GM18867 (cell line): ENCODE data around the gene FARS2.

Experiments
- ATAC-seq: cut with Tn5 transposase; IDR thresholded peaks from one replicate; pipeline ENCODE4 v1.9.1; 2021; ENCODE audit warnings: mild to moderate bottlenecking, moderate library complexity; ENCODE audit not compliant: unreplicated experiment

FARS2 gene

DNA sequence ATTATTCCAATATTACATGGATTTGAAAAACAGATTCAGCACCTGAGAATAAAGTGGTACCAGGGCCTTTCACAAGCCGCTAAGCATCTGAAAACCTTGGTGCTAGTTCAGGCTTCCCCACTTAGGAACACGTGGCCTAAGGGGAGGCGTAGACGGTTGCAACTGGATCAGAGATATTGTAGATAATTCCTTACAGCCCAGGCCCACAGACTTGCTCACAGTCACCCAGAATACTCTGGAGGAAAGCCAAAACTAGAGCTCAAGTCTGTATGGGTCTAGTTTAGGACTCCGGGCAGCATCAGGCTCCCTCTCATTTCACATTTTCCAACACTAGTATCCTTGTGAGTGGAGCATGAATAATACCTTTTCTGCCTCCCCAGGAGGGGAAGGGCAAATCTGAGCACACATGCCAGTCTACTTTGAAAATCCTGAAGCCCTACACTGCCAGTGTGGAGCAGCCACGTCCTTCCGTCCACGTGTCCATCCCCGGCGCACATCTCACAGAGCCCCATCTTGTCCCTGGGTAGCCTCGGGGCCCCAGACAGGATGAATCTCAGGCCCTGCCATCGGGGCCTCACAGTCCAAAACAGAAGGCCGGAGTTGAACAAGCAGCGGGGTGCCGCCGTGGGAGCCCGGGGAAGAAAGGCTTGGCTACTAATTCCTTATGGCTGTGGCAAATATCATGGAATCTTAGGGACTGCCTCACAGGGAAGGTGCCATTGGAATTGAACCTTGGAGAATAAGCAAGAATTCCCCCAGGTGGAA lies 446.1 kb downstream of the FARS2 start:
- no peak for ATAC-seq

DNA sequence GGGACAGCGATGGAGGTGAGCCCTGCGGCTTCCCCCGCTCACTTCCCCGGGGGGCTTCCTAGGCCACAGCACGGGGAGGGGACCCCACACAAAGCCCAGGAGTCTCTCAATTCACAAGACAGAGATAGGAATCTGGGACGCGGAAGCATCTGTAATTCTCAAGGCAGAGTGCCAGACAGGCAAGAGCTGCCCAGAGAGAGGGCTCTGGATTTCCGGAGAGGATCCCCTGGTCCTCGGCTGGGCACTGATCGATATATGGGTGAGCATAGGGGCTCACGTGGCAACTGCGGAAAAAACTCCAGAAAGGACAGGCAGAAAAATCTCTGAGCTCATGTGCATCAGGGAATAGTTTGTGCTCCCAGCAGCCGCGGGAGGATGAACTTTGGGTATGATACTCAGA lies 449.2 kb downstream of the FARS2 start:
- ATAC-seq = no peak

DNA sequence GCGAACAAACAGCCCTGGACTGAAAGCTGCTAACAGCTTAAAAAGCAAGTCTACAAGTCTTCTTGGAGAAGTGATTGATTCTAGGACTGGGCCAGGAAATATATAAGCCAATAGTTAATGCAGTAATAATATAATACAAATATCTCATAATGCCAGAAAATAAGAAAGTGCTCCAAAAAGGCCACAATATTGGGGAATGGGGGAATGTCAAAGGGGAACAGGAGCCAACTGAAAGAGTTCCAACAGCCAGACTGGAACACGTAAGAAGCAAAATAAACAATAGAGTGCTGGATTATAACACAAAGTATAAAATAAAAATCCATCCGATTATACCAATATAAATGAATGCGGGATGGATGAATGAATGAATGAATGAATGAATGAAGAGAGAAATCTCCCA lies 449.6 kb downstream of the FARS2 start:
- no peak for ATAC-seq

DNA sequence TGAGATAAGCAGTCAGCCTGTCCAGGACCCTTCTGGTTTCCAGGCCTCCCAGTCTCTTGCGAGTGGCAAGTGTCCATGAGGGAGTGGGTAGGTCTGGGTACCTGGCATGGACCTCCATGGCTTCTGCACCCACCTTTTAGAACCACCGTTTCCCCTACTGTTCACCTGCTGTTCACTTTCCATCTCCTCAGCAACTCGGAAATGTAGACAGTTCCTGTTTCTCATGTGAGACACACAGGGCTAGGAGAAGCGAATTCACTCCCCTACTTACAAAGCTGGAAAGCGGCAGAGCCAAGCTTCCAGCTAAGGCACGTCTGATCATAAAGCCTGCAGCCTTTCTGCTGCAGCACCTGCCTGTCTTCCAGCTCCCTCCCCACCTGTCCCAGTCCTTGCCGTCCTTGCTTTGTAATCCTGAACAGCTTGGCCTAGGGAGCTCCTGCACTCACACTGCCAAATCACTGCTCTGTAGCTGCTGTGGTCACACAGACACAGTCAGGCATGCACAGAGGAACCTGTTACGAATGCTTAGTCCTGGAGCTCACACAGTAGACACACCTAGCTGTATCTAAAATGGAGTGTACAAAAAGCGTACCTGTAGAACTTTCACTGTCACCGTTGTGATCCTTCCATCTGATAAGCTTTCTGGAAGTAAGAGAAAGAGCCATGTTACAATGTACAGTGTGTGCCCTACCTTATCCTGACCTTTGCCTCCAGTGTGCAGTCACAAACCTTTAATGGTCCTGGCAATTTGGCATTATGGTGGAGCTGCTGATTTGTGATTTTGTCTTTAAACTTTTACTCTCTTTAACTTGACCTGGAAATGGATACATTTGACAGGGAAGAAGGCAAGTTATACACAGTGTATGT lies 451.3 kb downstream of the FARS2 start:
- ATAC-seq = no peak

DNA sequence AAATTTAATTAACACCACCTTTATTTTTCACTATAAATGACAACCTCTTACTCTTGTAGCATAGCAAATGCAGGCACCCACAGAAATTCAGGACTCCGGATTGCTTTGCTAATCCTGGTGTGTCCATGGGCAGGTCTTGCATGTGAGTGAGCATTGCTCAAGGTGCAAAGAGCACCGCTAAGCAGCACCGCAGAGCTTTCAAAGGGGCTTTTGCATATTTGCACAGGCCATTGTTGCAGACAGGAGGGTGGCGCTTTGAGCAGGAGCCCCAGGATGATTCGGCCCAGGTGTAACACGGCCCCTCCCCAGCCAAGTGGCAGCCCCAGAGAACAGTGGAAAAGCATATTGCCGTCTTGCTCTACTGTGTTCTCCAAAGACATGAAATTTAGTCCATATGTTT lies 452.2 kb downstream of the FARS2 start:
- ATAC-seq = no peak

DNA sequence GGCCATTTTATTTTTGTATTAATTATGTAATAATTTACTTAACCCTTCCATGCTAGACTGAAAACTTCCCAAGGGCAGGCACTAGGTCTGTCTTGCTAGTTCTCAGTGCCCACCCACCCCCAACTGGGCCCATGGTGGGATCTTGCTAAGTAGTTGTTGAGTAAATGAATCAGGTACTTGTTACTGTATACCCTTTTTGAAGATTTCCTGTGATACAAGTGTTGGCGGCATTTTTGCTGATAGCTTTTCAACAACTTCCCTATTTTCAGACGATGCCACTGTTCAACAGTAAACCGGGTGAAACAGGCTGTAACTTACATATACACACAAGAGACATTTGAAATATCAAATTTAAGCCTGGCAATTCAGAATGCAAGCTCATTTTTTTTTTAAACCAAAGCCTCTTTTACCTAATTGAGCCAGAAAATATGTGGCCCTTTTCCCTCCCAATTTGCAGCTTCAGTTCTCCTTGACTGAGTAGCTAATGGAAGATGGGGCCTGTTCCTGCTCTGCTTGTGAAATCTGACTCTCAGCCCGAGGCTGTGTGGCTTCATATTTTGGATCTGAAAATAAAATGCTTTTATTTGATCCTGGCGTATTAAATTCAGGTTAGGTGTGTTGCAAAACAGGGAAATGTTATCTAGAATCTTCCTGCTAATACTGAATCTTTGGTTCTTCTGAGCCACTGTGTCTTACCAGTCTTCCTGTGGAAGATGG lies 457.1 kb downstream of the FARS2 start:
- no peak for ATAC-seq

DNA sequence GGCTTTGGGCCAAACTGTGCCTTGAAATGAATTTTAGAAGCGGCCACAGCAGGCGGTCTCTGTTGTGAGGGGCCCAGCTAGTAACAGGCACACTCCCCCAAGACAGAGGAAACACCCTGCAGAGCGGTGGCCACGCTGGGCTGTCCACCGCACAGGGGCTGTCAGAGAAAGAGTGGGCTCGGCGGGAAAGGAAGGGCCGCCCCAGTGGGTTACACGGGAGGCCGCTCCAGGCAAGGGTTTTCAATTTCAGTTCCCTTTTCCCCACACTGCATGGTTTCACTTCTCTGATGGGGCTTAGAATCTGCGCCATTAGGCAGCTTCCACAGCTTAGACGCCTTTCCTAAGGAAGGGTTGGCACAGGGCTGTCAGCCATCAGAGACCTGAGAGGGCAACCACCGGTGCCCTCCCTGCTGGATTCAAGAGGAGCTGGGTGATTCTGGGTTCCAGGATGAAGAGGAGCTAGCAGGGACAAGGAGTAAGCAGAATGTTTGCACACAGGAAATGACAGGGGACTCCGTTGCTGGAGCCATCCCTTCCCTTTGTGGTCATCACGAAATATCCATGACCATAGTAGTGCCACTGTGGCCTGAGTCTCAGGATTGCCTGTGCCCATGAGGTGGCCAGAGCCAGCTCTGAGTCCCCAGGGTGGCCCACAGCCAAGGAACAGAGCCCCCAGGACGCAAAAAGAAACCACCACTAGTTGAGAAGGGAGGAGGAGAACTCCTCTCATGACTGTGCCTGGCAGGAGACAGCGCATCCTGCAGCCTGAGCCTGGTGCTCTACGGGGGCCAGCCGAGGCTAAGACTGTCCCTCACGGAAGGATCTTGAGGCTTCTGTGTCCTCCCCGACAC lies 462.8 kb downstream of the FARS2 start:
- peak; percentile 98 for ATAC-seq

DNA sequence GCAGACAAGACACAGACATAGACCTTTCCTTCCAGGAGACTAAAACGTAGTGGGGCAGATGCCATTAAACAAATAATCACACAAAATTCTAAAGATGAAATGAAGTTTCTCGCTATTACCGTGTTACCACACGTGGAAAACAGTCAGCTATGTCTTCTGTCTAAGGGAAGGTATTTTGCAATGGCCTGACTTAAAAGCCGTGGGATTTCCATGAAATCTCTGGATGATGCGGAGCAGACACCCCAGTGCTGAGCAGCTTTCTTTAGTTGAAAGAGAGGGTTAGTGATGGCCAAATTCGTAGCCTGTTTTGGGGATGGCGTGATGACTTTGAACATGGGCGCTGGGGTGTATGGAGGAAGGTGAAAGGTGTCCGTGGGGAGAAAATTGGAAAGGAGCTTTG lies 463.6 kb downstream of the FARS2 start:
- ATAC-seq = no peak

DNA sequence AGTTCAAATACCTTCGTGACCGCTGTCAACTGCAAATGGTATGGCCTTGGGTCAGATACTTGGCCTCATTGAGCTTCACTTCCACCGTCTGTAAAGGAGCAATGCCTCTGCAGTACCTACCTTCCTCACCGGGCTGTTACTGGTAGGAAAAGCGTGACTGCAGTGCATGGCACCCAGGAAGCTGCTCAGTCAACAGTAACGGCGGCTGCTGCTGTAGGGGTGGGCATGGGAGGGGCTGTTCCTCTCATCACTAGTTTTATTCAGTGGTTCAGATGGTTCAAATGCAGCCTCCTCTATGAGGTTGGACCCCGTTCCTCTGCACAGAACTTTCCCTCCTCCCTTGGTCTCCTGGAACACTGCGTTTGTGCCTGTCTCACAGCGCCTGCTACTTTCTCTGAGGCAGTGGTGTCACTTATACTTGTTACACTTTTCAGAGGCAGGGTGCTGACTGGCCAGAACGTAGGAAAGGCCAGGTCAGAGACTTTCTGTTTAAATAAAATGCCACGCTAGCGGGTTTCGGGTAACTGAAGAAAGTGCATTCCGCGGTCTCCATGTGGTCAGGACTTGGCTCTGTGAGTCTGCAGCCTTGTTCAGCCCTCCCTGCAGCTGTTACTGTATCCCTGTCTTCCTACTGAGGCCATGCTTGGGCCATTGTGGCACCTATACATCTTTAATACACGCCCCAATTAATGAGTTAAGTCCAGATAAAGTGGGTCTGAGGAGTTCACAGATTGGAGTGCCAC lies 465.8 kb downstream of the FARS2 start:
- ATAC-seq = no peak

DNA sequence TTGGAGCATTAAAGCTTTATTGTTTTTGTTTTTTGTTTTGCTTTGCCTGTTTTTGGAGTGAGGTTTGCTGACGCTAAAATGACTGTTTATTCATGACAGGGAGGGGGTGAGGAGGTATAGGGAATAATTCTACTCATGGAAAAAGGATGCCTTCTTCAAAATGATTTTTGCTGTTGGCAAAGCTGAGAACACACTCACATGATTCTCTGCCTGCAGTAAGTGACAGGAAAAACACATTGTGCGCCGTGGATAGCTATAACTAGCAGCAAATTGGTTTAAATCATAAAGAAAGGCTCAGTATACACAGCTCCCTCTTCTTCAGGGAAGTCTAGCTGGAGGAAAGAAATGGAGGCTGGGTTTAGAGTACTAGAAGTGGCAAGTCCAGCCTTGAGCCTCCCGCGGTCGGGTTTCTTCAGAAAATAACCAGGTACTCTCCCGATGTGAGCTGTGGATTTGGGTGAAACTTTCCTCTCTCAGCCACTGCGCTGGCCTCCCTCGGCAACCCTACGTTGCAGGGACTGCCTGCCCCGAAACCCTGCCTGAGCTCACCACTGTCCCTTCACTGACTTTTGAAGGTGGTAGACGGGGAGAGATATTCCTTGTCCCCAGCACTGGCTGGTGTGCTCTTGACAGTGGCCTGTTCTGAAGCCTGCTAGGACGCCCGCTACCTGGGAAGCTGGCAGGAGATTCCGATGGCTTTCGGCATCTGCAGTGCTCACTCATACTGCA lies 467.2 kb downstream of the FARS2 start:
- no peak for ATAC-seq

DNA sequence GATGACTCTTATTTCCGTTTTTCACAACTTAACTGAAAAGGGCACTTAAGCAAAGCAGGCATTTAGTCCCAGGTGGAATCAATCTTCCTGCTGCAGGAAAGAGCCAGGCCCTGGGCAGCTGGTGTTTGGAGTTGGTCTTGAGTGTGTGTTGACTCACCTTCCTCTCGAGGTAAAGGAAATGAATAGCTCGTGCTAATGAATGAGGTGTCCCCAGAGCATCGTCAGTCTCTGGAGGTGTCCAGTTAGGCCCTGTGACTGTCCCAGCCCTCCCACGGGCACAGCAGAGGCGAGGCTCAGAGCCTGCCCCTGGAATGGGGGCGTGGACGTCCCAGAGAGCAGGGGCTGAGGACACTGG lies 467.7 kb downstream of the FARS2 start:
- ATAC-seq = no peak

DNA sequence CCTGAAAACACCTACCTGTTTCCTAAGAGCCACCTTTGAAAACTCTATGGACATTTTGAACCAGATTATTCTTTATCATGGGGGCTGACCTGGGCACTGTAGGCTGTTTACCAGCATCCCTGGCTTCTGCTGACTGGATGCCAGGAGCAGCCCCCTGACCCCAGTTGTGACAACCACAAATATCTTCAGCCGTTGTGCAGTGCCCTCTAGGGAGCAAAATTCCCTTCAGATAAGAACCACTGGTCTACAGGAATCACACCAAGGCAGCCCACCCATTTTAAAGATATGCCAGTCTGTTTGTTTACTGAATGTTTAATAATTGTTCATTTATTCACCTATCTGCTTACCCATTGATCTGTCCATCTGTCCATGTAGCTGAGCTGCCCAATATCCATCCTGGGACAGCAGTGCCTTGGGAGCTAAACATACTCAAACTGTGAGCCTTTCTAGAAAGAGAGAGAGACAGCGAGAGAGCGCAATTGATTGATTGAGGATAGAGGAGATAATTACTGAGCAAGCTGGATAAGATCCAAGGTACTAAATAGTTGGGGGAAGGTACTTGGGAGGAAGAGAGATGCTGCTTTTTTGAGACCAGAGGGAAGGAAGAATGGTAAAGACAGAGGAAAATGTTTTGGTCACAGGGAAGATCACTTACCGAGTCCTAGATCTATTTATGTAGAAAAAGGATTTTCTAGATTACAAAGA lies 468.7 kb downstream of the FARS2 start:
- ATAC-seq = no peak

DNA sequence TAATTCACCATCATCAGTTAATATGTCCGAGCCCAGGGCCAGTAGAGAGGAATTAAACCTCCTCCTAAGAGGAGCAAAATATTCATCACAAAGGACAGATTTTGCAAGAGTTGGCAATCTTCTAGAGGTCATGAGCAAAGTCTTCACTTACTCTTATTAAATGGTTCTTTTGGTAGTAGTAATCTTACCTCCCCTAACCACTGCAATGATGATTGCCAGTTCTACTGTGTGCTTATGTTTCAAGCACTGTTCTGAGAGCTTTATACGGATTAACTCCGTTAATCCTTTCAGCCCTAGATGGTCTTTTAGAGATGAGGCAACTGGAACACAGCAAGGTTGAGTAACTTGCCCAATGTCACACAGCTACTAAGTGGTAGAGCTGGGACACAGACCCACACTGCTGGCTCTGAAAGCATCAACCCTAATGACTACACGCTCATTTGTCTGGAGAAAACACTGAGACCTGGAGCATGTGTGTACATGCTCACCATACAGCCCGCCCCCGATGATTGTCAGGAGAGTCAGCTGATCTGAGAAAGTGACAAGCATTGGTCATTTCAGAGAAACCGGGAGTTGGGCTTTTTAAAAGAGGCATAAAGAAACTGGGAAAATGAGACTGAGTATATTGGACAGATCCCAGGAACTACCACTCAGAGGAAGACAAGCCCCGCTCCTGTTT lies 469.4 kb downstream of the FARS2 start:
- no peak for ATAC-seq

DNA sequence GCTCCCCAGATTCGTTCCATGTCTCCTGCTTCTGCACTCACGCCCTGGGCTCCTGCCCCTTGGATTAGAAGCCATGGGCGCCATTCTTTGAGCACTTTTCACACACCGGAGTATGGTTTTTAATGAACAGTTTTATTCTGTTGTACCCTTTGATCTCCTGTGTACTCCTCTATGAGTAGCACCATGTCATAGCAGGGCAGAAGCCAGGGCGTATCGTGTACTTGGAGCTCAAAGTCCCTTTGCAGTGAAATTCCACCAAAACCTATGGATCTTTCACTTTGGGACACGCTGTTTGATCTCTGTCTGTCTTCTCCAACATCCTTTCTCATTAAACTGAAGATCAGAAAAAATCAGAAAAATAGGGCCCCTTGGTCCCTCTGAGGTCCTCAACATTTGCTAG lies 470.1 kb downstream of the FARS2 start:
- no peak for ATAC-seq

DNA sequence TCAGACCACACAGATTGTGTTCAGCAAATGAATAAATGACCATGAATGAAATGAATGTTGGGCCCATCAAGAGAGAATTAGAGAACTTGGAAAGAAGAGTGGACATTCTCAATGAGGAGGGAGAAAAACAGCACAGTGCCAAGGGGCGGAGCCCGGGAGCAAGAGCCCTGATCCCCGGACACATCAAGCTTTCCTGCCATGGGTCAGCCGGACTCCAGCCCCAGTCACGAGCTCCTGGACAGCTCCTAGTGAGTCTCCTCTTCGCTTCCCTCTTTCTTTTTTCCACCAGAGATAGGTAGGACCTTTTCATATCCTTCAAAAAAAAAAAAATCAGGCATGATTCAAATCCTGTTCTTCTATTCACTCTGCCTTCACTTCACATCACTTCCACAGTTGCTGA lies 471.2 kb downstream of the FARS2 start:
- no peak for ATAC-seq

DNA sequence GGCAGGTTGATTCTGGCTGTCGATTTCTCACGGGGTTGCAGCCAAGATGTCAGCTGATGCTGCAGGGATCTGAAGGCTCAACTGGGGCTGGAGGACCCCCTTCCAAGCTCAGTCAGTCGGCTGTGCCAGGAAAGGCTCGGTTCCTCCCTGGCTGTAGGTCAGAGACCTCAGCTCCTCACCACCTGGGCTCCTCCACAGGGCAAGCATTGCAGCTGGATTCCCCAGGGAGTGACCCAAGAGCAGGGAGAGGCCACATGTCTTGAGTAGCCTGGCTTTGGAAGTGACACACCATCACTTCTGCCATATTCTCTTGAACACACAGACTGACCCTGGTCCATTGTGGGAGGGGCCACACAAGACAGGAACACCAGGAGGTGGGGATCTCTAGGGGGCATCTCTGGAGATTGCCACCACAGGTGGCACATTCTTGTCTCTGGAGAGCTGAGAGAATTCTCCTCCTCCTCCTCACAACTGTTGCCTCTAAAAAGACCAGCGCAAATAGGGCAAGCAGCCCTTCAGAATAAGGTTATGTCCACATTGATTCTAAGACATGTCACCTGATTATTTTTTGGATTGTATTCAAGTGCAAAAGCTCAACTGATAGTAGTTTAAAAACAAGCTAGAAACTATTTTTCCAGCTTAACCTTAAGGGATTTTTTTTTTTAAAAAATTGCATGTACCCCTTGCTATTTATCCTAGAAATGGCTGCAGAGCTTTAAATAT lies 474.9 kb downstream of the FARS2 start:
- ATAC-seq = no peak

DNA sequence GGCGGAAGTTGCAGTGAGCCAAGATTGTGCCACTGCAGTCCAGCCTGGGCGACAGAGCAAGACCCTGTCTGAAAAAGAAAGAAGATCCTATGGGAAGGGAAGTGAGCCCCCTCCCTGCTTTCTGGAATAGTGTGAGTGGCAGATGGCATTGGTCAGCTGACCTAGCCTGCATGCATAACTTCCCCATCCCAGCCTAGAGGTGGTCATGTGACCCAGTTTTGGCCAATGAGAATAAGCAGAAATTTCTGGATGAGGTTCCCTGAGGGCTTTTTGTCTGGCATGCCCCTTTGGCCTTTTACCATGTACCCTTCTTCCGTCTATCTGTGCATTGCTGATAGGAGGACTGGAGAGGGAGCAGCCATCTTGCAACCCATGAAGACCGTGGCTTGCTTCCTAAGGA lies 476.1 kb downstream of the FARS2 start:
- no peak for ATAC-seq

DNA sequence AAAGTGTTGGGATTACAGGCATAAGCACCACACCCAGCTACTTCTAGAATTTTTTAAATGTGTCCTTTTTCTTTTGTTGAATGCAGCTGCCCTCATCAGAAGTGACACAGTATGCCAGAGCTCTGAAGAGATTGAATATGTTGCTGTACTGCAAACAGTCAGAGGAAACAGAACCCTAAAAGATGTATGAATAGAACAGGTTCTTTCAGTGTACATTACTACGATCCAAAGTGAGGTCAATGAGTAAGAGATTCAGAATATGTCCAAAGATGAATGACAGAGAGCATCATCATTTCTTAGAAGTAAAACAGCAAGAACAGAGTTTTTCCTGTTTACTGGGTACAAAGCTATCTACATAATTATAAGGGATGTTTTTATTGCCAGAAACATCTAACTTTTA lies 476.9 kb downstream of the FARS2 start:
- no peak for ATAC-seq
